HG02981 (cell line): ENCODE results near the gene PARVG.

Source experiments
- ATAC-seq: cut with Tn5 transposase; IDR thresholded peaks from one replicate; pipeline ENCODE4 v1.9.1; 2021; ENCODE audit warnings: mild to moderate bottlenecking, moderate library complexity; ENCODE audit not compliant: unreplicated experiment

PARVG gene, protein sequence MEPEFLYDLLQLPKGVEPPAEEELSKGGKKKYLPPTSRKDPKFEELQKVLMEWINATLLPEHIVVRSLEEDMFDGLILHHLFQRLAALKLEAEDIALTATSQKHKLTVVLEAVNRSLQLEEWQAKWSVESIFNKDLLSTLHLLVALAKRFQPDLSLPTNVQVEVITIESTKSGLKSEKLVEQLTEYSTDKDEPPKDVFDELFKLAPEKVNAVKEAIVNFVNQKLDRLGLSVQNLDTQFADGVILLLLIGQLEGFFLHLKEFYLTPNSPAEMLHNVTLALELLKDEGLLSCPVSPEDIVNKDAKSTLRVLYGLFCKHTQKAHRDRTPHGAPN

DNA sequence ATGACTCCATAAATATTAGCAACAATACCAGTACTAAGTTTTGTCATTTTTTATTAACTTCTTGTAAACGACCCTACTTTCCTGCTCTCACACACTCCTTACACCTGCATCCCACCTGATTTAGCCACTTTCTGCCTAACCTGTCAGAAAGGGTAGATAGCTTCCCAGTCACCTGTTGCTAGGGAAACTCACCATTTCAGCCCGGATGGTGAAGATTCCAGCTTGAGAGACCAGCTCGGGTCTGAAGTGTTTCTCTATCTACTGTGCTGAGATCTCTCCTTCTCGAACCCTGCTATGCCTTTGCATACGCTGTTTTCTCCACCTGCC is at the start of gene PARVG:
Gene PARVG, plus strand, starts transcription at position 220 of the 327 bp plus-strand sequence. CDS start 2,405 bp downstream, outside the sequence.
- ATAC-seq: no peak

DNA sequence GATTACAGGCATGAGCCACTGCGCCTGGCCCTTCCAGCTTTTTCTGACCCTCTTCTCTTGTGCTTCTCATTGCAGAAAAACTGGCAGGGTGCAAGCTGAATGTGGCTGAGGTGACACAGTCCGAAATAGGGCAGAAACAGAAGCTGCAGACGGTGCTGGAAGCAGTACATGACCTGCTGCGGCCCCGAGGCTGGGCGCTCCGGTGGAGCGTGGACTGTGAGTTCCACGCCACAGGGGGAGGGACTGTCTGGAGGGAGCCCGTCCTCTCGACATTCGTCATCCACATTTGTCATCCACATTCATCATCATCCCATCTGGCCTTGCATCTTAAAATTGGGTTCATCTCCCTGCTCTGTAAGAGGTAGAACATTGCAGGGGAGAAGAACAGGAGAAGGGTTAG is 49.3 kb upstream of the PARVG start:
- ATAC-seq: no peak

DNA sequence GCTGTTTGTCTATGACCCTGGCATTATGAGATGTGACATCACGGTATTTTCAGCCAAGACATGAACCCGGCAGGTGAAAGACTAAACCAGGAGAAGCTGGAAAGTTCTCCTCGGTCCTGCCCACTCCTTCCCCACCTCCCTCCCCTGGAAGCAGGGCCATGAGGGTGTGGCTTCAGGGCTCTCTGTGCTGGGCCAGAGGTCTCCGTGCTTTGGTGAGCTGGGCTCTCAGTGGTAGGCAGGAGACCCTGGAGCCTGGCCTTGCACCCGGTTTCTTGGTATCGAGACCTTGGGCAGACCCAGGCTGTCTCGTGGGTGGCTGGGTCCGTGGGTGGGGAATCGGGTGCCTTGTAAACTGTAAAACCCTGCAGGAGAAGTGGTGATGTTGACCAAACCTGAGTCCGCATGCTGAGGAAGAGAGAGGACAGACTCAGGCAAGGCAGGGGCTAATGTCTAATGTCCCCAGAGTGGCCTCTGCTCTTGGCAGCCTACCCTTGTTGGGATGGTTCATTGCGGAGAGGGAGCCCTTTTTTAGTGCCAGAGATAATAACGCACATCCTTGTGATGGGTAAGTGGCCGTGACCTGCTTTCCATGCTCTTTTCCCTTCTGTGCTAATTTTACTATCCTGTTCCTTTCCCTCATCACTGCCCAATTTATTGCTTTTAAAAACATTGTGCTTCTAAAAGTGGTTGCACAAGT is 48.6 kb upstream of the PARVG start:
- ATAC-seq: no peak

DNA sequence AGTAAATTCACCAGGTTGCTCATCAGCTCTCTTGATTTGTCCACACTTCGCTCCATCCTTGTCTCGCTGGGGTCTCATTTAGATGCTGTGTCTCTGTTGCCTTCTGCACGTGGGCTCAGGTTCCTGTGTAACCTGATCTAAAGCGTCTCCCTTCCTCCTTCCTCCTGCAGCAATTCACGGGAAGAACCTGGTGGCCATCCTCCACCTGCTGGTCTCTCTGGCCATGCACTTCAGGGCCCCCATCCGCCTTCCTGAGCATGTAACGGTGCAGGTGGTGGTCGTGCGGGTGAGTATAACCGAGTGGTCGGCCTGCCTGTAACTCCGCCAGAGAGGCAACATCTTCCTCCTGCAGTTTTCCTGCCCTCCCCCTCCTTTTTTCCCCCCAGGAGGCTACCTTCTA is 48.0 kb upstream of the PARVG start:
- ATAC-seq: no peak

DNA sequence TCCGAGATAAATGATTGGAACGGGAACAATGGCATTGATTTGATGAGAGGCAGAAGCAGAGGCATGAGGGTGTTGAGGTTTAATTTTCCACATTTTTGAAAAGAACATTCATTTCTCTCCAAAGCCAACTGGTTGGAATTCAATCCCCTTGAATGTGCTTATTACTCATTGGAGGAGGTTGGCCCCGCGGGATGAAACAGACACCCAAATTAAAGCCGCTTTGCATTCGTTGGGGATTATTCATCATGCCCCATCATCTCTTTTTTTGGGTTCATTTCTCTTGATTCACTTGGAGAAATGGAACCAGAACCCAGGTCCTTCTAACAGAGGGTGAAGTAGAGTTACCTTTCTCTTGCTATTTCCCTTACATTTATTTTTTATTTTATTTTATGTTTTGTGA is 47.6 kb upstream of the PARVG start:
- ATAC-seq: no peak

DNA sequence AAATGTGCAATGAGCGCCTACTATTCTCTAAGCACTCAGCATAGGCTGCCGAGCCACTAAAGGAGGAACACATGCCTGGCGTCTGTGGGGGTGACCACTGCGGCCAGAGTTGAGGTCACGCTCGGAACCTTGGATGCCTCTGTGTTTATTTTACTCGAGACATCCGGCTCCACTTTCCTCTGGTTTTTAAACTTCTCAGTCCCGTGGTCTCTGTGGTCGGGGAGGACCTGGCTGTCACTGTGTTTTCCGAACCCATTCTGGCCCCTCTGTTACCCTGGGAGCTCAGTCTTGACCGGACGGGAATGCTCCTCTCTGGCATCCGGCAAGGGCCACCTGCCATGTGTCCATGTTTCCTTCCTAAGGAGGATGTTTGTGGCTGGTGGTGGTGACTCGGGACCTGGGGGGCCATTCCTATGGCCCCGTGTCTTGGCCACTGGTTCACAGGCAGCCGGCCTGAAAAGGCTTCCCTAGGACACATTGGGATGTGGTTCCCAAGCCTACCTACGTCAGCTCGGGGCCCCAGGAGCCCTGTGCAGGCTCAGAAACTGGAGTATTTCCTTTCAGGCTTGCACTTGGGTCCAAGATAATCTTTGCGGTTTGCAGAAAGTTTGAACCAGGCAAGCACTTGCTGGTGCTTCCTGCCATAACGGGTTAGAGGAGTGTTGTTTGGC is 46.7 kb upstream of the PARVG start:
- ATAC-seq: no peak

DNA sequence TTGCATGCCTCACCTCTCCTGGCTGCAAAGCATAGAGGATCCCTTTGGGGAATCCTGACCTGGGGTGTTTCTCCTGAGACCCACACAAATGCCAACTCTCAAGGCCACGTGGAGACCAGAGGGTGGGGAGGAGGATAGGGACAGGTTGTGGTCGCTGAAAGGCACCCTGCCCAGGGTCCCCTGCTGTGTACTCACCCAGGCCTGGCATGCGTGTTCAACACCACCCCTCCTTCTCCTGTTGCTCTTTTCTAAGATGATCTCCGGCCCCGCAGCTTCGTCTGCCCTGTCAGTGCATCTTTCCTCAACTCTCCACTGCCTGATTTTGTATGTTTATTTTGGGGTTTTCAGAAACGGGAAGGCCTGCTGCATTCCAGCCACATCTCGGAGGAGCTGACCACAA is 44.6 kb upstream of the PARVG start:
- no peak for ATAC-seq

DNA sequence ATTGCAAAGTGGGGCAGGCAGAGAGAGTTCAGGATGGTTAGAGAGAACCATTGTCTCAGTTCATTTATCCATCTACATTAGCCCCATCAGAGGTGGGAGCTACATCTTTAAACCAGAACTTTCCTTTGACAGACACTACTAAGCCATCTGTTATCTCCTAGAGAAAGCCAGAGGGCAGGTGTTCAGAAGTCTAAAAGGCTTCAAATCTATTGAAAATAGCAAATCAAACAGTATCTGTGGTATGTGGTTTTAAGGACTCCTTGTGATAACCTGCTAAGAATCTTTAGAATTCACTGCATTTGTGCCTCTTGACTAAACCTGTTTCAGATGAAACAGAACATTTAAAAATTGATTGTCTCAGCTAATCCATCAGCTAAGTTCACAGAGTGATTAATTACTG is 43.9 kb upstream of the PARVG start:
- no peak for ATAC-seq

DNA sequence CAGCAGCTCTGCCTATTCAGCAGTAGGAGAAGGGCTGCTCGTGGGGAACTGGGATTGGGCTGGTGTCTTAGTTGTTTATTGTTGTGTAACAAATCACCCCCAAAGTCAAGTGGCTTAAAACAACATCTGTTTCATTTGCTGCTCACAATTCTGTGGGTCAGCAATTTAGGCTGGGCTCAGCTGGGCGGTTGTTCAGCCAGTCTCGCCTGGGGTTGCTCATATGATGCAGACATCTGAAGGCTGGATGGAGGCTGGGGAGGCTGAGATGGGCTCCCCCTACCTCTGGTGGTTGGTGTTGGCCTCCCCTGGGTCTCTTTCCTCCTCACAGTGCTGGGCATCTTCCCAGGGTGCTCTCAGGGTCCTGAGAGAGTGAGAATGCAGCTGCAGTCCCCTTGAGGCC is 43.3 kb upstream of the PARVG start:
- ATAC-seq: no peak

DNA sequence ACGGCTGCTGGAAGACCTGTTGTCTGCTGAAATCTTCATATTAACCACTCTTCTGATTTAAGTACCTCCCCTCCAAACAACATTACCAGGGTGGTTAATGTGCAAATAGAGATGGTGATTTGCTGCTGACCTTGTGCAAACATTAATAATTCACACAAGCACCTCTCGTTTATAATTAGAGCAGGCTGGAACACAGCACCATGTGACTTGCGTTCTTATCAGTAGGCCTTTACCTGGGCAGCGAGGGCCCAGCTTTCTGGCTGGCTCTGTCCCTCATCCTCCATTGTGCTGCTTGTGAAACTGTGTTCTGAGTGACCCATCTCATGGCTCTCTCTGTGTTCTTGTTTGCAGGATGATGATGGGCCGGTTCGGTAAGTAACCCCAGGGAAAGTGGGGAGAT is 41.0 kb upstream of the PARVG start:
- ATAC-seq: no peak

DNA sequence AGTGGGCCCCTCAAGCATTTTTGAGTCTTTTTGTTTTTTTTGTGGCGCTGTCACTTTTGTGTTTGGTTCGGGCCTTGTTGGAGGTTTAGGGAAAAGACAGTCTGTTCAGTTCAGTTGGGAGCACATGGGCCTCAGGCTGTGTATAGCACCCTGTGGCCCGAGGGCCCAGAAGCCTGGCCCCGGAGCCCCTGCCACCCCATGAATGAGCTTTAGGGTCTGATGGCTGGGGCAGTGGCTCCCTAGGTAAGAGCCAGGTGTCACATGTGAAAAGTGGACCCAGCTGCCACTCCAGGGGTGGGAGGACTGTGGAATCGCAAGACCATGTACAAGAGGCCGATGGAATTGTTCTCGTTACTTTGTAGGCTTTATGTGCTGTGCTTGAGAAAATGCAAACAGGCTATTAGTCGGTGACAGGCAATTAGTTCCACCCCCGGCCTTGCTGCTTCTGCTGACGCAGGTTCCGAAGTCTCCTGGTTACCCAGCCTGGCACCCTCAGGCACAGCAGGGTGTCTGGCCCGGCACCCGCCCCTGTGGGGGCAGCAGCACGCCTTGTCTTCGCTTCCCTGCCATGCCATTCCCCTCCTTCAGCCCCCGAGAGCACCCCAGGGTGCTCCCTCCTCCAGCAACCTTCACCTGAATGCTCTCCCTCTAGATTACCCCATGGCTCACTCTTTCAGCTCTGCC is 38.2 kb upstream of the PARVG start:
- ATAC-seq: no peak

DNA sequence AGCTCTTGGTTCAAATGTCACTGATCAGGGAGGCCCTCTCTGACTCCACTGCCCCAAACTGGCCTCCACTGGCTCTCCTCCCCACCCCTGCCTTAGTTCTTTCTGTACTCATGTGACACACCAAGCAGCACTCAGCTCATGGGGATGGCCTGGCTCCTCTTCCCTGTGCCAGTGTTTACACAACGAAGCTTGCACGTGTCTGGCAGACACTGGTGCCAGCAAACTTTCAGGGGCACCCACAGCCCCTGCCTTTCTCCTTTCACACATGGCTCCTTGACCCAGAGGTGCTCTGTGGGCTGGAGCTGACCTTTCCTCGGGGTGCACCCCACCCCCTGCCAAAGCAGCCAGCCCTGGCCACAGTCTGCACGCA is 37.6 kb upstream of the PARVG start:
- ATAC-seq: no peak

DNA sequence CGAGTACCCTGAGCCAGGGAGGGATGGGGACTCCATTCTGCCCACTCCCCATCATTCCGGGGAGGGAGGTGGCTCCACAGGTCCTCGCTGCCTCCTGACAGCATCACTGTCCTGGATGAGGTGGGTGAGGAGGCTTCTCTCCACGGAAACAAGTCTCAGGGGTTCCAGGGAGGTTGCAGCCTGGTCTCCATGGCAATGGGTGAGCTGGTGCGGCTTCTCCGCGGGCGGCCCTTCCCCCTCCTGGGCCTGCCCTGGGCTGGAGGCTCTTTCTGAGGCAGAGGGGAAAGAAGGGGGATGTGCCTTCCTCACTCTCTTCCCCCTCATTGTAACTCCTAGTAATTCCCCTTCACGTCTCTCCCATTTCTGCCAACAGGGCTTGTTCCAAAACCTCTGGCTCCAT is 37.1 kb upstream of the PARVG start:
- ATAC-seq: no peak

DNA sequence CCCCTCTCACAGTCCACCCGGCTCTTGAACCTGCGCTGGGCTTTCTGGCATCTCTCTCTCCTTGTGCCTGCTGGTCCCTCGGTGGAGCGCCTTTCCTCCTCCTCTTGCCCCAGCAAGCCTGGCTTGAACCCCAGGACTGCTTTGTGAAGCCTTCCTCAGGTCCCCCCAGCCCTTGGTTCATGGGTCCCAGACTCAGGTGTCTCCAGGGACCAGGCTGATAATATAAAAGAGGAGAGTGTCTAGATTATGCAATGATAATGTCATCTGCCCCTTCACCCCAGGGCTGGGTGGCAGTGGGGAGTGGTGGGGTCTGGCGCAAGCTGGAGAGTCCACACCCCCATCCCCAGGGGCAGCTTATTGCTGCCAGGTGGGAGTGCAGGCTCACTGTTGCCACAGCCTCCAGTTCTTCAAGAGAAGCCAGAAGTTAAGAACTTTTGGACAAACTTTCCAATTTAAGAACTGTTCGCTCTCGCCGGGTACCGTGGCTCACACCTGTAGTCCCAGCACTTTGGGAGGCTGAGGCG is 36.6 kb upstream of the PARVG start:
- ATAC-seq: no peak

DNA sequence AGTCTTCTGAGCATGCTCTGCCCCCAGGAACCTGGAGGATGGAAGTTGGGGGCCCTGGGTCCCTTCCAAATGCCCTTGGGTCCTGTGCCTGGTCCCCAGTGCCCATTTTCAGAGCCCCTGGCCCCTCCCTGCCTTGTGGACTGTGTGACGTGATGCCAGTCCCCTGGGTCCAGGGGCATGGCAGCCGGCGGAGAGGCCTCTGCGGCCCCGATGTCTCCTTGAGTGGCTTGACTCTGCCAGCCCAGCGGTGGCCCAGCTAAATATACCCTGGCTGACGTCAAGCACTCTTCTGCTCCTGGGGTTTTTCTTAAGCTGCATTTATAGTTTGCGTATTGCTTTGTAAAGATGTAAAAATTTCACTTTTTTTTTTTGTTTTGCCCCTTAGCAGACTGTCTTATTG is 35.2 kb upstream of the PARVG start:
- ATAC-seq: no peak

DNA sequence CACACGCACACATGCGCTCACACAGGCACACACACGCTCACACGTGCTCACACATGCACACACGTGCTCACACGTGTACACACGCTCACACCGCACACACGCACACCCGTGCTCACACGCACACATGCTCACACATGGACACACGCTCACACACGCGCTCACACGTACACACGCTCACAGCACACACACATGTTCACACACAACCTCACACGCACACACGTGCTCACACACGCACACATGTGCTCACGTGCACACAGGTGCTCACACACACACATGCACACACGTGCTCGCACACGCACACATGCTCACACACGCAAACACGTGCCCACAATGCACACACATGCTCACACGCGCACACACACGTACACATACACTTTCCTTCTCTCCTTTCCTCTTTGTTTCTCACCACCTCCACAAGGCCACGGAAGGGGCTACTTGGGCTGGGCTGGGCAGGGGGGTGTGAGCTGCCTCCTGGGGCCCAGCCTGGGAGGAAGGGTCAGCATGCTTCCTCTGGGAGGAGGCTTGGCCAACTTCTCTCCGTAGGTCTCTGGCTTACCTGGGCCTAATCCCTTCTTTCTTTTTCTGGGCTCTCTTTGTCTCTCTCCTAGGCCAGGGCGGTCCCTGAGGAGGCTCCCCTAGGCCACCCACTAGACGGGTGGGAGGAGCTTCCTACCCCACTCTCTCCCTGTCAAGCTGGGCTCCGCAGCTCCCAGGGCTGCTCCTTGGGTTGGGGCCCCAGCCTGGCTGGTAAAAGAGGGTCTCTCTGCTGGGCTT is 34.5 kb upstream of the PARVG start:
- no peak for ATAC-seq

DNA sequence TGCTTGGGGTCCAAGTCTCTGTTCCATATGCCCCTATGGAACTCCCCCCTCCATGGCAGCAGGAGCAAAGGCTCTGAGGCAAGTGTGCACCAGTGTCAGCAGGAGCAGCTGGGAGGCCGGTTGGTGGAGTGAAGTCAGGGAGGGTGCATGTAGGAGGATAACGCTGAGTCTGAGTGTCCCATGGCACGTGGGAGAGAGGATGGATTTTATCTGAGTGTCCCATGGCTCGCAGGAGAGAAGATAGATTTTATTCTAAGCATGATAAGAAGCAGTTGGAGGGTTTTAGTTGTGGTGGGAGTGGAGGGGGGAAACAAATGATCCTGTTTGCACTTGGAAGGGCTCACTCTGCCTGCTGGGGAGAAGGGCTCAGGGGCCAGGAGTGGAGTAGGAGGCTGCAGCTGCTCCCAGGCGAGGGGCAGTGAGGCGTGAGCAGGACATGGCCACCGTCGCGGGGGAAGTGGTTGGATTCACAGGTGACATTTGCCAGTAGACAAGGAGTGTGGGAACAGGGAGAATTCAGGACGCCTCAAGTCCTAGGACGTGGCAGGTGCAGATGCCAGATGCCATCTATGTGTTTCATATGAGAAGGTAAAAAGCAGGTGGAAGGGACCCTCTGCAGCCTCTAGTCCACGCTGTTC is 33.6 kb upstream of the PARVG start:
- ATAC-seq: no peak

DNA sequence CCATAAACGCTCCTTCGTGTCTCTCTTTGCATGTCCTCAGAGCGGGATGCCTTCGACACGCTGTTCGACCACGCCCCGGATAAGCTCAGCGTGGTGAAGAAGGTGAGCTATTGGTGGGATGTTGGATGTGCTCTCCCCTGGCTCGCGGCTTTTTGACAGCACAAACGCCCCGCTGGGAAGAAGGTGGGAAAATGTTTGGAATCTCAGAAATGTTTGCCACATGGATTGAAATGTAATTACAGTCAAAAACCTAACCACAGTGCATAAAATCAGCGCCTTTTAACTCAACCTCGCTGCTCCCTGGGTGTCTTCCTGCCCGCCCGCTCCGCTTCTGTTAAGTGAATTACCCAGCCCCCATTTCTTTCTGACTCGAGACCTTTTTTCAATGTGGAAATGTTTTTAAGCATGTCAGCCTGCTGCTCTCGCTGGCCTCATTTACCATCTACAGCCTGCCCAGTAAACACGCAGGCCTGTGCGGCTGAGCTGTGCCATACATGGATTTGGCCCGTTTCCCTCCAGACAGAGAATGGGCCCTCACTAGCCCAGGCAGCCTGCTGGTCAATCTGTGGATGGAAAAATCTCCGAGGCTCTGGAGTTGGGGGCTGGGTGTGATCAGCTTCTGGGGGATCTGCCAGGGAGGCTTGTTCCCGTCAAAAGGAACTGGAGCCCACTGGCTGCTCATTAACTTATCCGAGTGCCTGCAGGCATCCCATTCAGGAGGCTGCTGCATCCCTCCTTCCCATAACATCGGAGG is 32.7 kb upstream of the PARVG start:
- ATAC-seq: no peak

DNA sequence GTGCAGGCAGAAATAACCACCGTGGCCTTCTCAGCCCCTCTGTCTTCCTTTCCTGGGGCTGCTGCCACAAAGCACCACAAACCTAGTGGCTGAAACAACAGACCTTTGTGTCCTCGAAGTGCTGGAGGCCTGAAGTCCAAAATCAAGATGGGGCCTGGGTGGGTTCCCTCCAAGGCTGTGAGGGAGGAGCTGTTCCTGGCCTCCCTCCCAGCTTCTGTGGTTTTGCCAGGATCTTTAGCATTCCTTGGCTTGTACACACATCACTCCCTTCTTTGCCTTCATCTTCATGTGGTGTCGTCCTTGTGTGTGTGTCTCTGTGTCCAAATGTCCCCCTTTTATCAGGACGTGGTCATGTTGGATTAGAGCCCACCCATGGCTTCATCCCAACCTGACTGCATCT is 29.0 kb upstream of the PARVG start:
- no peak for ATAC-seq

DNA sequence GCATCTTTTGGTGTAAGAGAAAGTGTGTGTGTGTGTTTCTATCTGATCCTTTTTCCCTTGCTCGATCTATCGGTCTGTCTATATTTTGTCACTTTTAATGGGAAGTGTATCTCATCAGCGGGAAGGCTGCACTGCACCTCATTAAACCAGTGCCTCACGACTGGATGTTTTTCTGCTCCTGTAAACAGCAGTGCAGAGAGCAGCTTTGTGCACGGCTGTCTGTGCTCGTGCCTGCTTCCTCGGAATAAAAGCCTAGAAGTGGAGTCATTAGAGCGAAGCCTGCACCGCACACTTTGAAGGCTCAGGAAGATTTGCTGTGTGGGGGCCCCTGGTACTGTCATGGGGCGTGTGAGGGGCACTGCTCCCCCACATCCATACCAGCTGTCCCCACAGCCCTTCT is 27.0 kb upstream of the PARVG start:
- no peak for ATAC-seq
